Astrocyte of the cerebellum (primary cell): ENCODE measurements around the gene HUWE1.

ENCODE experiments used
- DNase-seq: peaks from one replicate; pipeline ENCODE4 v3.0.0-alpha.2; 2011; ENCODE audit warnings: low read depth
- H3K4me3 ChIP-seq: 2 replicates; pipeline ENCODE4 v1.5.1; 2011; ENCODE audit warnings: mild to moderate bottlenecking, low read depth, low read length, moderate library complexity
- in situ Hi-C: cut with HindIII; loops from 2 replicates; pipeline ENCODE4 v1.10.0; 2017; ENCODE audit warnings: low sequenced_read_pairs
- TF ChIP-seq, protein P1 (sequence below): IDR thresholded peaks from 2 replicates; pipeline ENCODE4 v1.5.1; 2012; ENCODE audit warnings: low read length, low read depth, moderate library complexity, mild to moderate bottlenecking; ENCODE audit errors: missing control alignments

The HUWE1 gene

DNA sequence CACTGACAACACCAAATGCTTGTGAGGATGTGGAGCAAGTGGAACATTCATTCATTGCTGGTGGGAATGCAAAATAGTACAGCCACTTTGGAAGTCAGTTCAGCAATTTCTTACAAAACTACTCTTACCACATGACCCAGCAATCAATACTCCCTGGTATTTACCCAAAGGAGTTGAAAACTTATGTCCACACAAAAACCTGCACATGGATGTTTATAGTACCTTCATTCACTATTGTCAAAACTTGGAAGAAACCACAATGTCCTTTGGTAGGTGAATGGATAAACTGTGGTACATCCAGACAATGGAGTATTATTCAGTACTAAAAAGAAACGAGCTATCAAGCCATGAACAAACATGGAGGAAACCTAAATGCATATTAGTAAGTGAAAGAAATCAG is 27.5 kb downstream of the HUWE1 start:
- TF ChIP-seq, protein P1, sequence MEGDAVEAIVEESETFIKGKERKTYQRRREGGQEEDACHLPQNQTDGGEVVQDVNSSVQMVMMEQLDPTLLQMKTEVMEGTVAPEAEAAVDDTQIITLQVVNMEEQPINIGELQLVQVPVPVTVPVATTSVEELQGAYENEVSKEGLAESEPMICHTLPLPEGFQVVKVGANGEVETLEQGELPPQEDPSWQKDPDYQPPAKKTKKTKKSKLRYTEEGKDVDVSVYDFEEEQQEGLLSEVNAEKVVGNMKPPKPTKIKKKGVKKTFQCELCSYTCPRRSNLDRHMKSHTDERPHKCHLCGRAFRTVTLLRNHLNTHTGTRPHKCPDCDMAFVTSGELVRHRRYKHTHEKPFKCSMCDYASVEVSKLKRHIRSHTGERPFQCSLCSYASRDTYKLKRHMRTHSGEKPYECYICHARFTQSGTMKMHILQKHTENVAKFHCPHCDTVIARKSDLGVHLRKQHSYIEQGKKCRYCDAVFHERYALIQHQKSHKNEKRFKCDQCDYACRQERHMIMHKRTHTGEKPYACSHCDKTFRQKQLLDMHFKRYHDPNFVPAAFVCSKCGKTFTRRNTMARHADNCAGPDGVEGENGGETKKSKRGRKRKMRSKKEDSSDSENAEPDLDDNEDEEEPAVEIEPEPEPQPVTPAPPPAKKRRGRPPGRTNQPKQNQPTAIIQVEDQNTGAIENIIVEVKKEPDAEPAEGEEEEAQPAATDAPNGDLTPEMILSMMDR: no peak
- no peak overlapping the region for H3K4me3 ChIP-seq
- no peak for DNase-seq
- in situ Hi-C loops: no loop called here

DNA sequence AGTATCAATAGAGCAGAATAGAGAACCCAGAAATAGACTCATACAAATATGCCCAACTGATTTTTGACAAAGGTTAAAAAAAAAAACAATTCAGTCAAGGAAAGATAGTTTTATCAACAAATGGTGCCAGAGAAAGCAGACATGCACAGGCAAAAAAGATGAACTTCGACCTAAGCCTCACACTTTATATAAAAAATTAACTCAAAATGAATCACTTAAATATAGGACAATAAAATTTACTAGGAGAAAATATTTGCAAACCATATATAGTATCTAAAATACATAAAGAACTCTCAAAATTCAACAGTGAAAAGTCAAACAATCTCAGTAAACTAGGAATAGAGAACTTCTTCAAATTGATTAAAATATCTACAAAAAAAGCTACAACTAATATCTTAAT is 29.7 kb downstream of the HUWE1 start:
- in situ Hi-C loops: no loop called here
- DNase-seq: no peak
- no peak overlapping the region for H3K4me3 ChIP-seq
- TF ChIP-seq, protein P1: no peak

DNA sequence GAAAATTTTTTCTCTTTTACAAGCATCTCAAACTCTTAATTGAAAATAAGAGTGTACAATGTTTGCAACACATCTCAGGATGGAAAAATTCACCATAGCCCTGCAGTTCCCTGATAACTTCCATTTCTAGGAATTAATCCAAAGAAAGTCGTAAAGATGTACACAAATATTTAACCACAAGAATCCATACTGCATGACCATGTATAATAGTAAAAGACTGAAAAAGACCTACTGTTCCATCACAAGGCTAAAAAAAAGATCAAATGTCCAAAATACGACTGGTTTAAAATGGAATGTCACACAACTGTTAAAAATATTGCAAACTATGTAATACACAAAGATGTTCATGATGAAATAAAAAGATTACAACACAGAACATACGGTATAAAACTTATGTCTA is 32.1 kb downstream of the HUWE1 start:
- in situ Hi-C loops: no loop called here
- no peak for DNase-seq
- no peak overlapping the region for H3K4me3 ChIP-seq
- TF ChIP-seq, protein P1: no peak

- no peak for DNase-seq
- in situ Hi-C loops: no loop called here
- TF ChIP-seq, protein P1: no peak
- H3K4me3 ChIP-seq: no peak overlapping the region
These were observed 41.8 kb downstream of the HUWE1 start for GRCh38 chrX:53644751-53645150.

- no peak for DNase-seq
- TF ChIP-seq, protein P1: no peak
- in situ Hi-C loops: no loop called here
- no peak overlapping the region for H3K4me3 ChIP-seq
These were observed 44.2 kb downstream of the HUWE1 start for GRCh38 chrX:53642337-53642736.

DNA sequence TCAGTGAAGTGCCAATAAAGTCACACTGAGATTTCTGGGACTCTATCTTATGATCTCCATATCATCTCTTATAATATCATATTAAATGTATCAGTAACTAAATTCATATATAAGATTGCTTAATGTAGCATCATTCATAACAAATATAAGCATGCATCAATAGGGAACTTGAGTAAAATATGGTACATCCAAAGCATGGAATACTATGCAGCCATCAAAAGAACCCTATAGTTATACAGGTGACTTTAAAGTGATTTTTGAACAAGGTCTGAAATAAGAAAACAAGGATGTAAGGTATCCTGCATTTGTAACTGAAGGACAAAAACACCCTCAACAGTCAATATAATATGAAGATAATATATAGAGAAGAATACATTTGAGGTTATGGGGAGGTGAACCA is 47.3 kb downstream of the HUWE1 start:
- TF ChIP-seq, protein P1: no peak
- DNase-seq: no peak
- H3K4me3 ChIP-seq: no peak overlapping the region
- in situ Hi-C loops: no loop called here

DNA sequence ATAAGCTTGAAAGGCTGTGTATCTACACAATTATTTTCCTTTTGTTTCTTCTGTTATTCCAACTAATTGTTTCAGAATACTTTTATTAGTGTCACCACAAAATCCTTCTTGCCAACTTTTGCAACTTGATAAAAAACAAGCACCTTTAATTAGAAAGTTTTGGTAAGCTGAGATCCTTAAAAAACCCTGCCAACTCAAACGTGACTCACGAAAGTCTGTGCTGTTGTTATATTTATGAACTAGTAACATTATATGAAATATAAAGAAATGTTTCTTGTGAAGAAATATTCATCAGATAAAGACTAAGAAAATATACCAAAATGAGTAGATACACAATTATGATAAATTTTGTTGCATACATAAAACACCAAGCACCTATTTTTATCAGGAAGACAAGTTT is 49.0 kb downstream of the HUWE1 start:
- TF ChIP-seq, protein P1: no peak
- DNase-seq: no peak
- in situ Hi-C loops: no loop called here
- H3K4me3 ChIP-seq: no peak overlapping the region
